ENCODE results near the gene DGKH.

Gene DGKH

DNA sequence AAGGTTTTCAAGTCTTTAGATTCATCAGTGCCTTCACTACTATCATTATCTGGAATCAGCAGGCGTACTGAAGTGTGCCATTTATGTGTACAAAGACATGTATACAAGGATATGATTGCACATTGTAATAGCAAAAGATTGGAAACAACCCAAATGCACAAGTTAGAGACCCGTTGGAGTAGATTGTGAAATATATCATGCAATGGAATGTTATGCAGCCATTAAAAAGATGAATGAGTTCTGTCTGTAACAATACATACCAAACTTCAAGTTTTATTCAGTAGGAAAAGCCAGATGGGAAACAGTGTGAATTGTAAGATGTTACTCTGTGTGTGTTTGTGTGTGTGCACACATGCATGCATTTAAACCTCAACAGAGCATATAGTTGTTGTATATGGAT, 97.9 kb downstream of the DGKH start:
- TF ChIP-seq FOXM1 (IDR thresholded peaks at IDR 0.05; ENCODE audit: borderline replicate concordance, low read depth) (no peak), CREB1 (IDR thresholded peaks at IDR 0.05; ENCODE audit: low read depth) (no peak), EP300 (IDR thresholded peaks at IDR 0.05; ENCODE audit: borderline replicate concordance) (no peak), ZBTB7A (IDR thresholded peaks at IDR 0.05; ENCODE audit: low read depth) (no peak), TCF12 (IDR thresholded peaks at IDR 0.05; ENCODE audit: low read depth) (no peak)
- TF ChIP-seq, protein P1, sequence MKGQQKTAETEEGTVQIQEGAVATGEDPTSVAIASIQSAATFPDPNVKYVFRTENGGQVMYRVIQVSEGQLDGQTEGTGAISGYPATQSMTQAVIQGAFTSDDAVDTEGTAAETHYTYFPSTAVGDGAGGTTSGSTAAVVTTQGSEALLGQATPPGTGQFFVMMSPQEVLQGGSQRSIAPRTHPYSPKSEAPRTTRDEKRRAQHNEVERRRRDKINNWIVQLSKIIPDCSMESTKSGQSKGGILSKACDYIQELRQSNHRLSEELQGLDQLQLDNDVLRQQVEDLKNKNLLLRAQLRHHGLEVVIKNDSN (IDR thresholded peaks at IDR 0.05), result no peak
- TF ChIP-seq, protein P2, sequence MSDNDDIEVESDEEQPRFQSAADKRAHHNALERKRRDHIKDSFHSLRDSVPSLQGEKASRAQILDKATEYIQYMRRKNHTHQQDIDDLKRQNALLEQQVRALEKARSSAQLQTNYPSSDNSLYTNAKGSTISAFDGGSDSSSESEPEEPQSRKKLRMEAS (IDR thresholded peaks at IDR 0.05), result no peak
- TF ChIP-seq, protein P3, sequence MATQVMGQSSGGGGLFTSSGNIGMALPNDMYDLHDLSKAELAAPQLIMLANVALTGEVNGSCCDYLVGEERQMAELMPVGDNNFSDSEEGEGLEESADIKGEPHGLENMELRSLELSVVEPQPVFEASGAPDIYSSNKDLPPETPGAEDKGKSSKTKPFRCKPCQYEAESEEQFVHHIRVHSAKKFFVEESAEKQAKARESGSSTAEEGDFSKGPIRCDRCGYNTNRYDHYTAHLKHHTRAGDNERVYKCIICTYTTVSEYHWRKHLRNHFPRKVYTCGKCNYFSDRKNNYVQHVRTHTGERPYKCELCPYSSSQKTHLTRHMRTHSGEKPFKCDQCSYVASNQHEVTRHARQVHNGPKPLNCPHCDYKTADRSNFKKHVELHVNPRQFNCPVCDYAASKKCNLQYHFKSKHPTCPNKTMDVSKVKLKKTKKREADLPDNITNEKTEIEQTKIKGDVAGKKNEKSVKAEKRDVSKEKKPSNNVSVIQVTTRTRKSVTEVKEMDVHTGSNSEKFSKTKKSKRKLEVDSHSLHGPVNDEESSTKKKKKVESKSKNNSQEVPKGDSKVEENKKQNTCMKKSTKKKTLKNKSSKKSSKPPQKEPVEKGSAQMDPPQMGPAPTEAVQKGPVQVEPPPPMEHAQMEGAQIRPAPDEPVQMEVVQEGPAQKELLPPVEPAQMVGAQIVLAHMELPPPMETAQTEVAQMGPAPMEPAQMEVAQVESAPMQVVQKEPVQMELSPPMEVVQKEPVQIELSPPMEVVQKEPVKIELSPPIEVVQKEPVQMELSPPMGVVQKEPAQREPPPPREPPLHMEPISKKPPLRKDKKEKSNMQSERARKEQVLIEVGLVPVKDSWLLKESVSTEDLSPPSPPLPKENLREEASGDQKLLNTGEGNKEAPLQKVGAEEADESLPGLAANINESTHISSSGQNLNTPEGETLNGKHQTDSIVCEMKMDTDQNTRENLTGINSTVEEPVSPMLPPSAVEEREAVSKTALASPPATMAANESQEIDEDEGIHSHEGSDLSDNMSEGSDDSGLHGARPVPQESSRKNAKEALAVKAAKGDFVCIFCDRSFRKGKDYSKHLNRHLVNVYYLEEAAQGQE (IDR thresholded peaks at IDR 0.05; ENCODE audit: low read depth), result no peak

DNA sequence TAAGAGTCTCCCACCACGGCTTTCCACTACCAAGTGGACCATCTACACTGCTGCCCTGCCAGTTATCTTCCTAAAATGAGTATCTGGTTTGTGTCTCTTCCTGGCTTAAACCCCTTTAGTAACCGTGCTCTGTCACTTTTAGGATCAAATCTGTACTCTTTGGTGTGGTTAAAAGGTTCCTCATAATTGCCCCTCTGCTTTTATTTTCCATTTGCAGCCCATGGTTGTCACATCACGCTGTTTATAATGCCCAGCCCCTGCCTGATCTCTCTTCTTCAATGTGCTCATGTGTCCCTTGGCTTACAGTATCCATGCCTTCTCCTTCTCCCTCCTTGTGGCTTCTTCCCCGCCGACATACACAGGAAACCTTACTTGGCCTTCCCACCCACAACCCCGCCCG, 100.1 kb downstream of the DGKH start:
- TF ChIP-seq RAD21 (IDR thresholded peaks at IDR 0.05; ENCODE audit: low read depth) (no peak), YY1 (IDR thresholded peaks at IDR 0.05; ENCODE audit: low read depth) (no peak), TAF1 (IDR thresholded peaks at IDR 0.05; ENCODE audit: low read depth) (no peak), FOXM1 (IDR thresholded peaks at IDR 0.05; ENCODE audit: borderline replicate concordance, low read depth) (no peak), EP300 (IDR thresholded peaks at IDR 0.05; ENCODE audit: borderline replicate concordance) (no peak), TEAD4 (IDR thresholded peaks at IDR 0.05) (no peak), TCF12 (IDR thresholded peaks at IDR 0.05; ENCODE audit: low read depth) (no peak), CEBPB (IDR thresholded peaks at IDR 0.05) (no peak), ZBTB7A (IDR thresholded peaks at IDR 0.05; ENCODE audit: low read depth) (no peak), NFIC (IDR thresholded peaks at IDR 0.05) (no peak), EGR1 (IDR thresholded peaks at IDR 0.05) (no peak), CREB1 (IDR thresholded peaks at IDR 0.05; ENCODE audit: low read depth) (no peak)
- TF ChIP-seq, protein P2 (IDR thresholded peaks at IDR 0.05), result no peak
- TF ChIP-seq, protein P3 (IDR thresholded peaks at IDR 0.05; ENCODE audit: low read depth), result no peak
- TF ChIP-seq, protein P1 (IDR thresholded peaks at IDR 0.05), result no peak

DNA sequence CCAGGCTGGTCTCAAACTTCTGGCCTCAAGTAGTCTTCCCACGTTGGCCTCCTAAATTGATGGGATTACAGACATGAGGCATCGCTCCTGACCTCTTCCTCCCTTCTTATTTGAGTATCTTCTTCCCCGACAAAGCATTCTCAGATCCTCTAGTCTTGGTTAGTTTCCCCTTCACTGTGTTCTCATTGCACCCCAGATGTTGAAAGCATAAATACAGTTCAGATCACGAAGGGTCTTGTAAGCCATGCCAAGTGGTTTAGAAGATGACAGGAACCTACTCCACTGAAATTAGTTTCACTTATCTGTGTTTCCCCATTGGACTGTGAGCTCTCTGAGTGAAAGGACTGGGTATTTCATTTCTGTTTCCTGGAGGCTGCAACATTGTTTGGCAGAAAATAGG, 100.7 kb downstream of the DGKH start:
- TF ChIP-seq FOXM1 (IDR thresholded peaks at IDR 0.05; ENCODE audit: borderline replicate concordance, low read depth), result no peak
- no peak for TF ChIP-seq CEBPB (IDR thresholded peaks at IDR 0.05)
- no peak for TF ChIP-seq EP300 (IDR thresholded peaks at IDR 0.05; ENCODE audit: borderline replicate concordance)
- no peak for TF ChIP-seq YY1 (IDR thresholded peaks at IDR 0.05; ENCODE audit: low read depth)
- TF ChIP-seq CREB1 (IDR thresholded peaks at IDR 0.05; ENCODE audit: low read depth), result no peak
- TF ChIP-seq NFIC (IDR thresholded peaks at IDR 0.05), result no peak
- no peak for TF ChIP-seq TCF12 (IDR thresholded peaks at IDR 0.05; ENCODE audit: low read depth)
- TF ChIP-seq, protein P1 (IDR thresholded peaks at IDR 0.05), result no peak
- TF ChIP-seq TAF1 (IDR thresholded peaks at IDR 0.05; ENCODE audit: low read depth), result no peak
- TF ChIP-seq EGR1 (IDR thresholded peaks at IDR 0.05), result no peak
- TF ChIP-seq, protein P3 (IDR thresholded peaks at IDR 0.05; ENCODE audit: low read depth), result no peak
- TF ChIP-seq, protein P2 (IDR thresholded peaks at IDR 0.05), result no peak
- TF ChIP-seq TEAD4 (IDR thresholded peaks at IDR 0.05), result no peak
- TF ChIP-seq ZBTB7A (IDR thresholded peaks at IDR 0.05; ENCODE audit: low read depth), result no peak
- no peak for TF ChIP-seq RAD21 (IDR thresholded peaks at IDR 0.05; ENCODE audit: low read depth)

DNA sequence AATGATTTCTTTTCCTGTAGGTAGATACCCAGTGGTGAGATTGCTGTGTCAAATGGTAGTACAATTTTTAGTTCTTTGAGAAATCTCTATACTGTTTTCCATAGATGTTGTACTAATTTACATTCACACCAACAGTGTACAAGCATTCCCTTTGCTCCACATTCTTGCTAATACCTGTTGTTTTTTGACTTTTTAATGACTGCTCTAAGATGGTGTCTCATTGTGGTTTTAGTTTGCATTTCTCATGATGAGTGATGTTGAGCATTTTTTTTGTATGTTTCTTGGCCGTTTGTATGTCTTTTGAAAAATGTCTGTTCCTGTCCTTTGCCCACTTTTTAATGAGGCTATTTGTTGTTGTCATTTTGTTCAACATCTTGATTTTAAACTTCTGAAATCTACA, 103.3 kb downstream of the DGKH start:
- TF ChIP-seq TCF12 (IDR thresholded peaks at IDR 0.05; ENCODE audit: low read depth), result no peak
- TF ChIP-seq, protein P3 (IDR thresholded peaks at IDR 0.05; ENCODE audit: low read depth), result no peak
- no peak for TF ChIP-seq EGR1 (IDR thresholded peaks at IDR 0.05)
- TF ChIP-seq RAD21 (IDR thresholded peaks at IDR 0.05; ENCODE audit: low read depth), result no peak
- no peak for TF ChIP-seq FOXM1 (IDR thresholded peaks at IDR 0.05; ENCODE audit: borderline replicate concordance, low read depth)

Data from Ishikawa (cell line).